Thyroid gland (tissue), 4 donors: ENCODE results near the gene FJX1. TPM values are rescaled to one million over a fixed set of nuclear protein-coding genes. Genes with fewer than 3 reads are reported as not detected.

Experiments
- DNase-seq, 2 donors: peaks; one replicate each; pipeline ENCODE4 v3.0.0-alpha.2; 2019
- H3K27ac ChIP-seq, 3 donors: fragments of 200-600 bp; sonication (generic); 1 replicate in 2 of 3; 2 replicates in 1 of 3; pipeline ENCODE4 v1.5.1; 2016 to 2019; ENCODE audit warnings: mild to moderate bottlenecking in 1 of 3, moderate library complexity in 1 of 3
- H3K27me3 ChIP-seq: fragments of 200-600 bp; sonication (generic); one replicate; pipeline ENCODE4 v1.5.1; 2019
- H3K36me3 ChIP-seq, 2 donors: fragments of 200-600 bp; sonication (generic); one replicate each; pipeline ENCODE4 v1.5.1; 2016 to 2019
- H3K4me1 ChIP-seq, 2 donors: fragments of 200-600 bp; sonication (generic); one replicate each; pipeline ENCODE4 v1.5.1; 2017 to 2019
- H3K4me3 ChIP-seq, 3 donors: fragments of 200-600 bp; sonication (generic); replicated peaks in 1 of 3; 1 replicate in 2 of 3; 2 replicates in 1 of 3; pipeline ENCODE4 v1.5.1; 2016; ENCODE audit warnings: mild to moderate bottlenecking in 1 of 3
- H3K9me3 ChIP-seq: fragments of 200-600 bp; sonication (generic); one replicate; pipeline ENCODE4 v1.5.1; 2017
- CTCF ChIP-seq, 6 experiments: fragments of 200-600 bp in 3 of 6; fragments of 450-650 bp in 3 of 6; sonication (generic) in 3 of 6; IDR thresholded peaks; one replicate each; pipeline ENCODE4 v1.5.1; 2016 to 2019; ENCODE audit warnings: antibody characterized with exemption in 6 of 6, mild to moderate bottlenecking in 2 of 6, inconsistent platforms in 1 of 6, moderate library complexity in 1 of 6
- POLR2A ChIP-seq, 2 donors: fragments of 450-650 bp; IDR thresholded peaks; one replicate each; pipeline ENCODE4 v1.6.1; 2017; ENCODE audit warnings: antibody characterized with exemption in 2 of 2, mild to moderate bottlenecking in 2 of 2, moderate library complexity in 1 of 2
- WGBS, 2 donors: methylation state at CpG; one replicate each; pipeline ENCODE4 v1.1.5; 2017; 5-methylcytosine and 5-hydroxymethylcytosine counted together
- intact Hi-C: fragments of 100-400 bp; cut with DNase I; formaldehyde crosslinking; loops from one replicate; pipeline ENCODE4 v1.15.1; 2023
- total RNA-seq, 4 donors: library from RNA; depleted of rRNA; stranded (reverse); fragments of >200 nt; gene quantifications; one replicate each; pipeline ENCODE4 v1.2.3, GENCODE V29; 2016

FJX1 gene
- total RNA-seq, 4 donors from 2014 or later = 1.5 to 5.9 (median 2.9) TPM

GRCh38 chr11:35582033-35582432 is 36.2 kb upstream of the FJX1 start:
- intact Hi-C loops = no loop called here
- no peak for DNase-seq
- Histone ChIP-seq H3K27me3 (no peaks in the 10 kb centered on the region), H3K4me1 (no peaks in the 10 kb centered on the region), H3K9me3 (no peaks in the 10 kb centered on the region), H3K27ac (no peak overlapping the region), H3K4me3 (no peak overlapping the region), H3K36me3 (no peaks in the 10 kb centered on the region)
- TF ChIP-seq POLR2A (IDR thresholded peaks at IDR 0.05) (no peak), CTCF (IDR thresholded peaks at IDR 0.05) (no peak)
- 89 to 93% methylated on average over 1 of the region's 1 CpG for WGBS, 2 donors

- Histone ChIP-seq H3K36me3 (no peaks in the 10 kb centered on the region), H3K4me1 (no peaks in the 10 kb centered on the region), H3K27ac (no peak overlapping the region), H3K9me3 (no peaks in the 10 kb centered on the region), H3K4me3 (no peak overlapping the region), H3K27me3 (no peaks in the 10 kb centered on the region)
- intact Hi-C loops = no loop called here
- 78 to 79% methylated on average over 1 of the region's 1 CpG for WGBS, 2 donors
- no peak for TF ChIP-seq POLR2A (IDR thresholded peaks at IDR 0.05)
- TF ChIP-seq CTCF (IDR thresholded peaks at IDR 0.05) = no peak
- no peak for DNase-seq
Observed at GRCh38 chr11:35583126-35583525, 35.1 kb upstream of the FJX1 start.

GRCh38 chr11:35583843-35584242 is 34.4 kb upstream of the FJX1 start:
- H3K4me1 ChIP-seq = no peaks in the 10 kb centered on the region
- WGBS, 2 donors = 93 to 100% methylated on average over 1 of the region's 1 CpG
- intact Hi-C loops = no loop called here
- no peaks in the 10 kb centered on the region for H3K9me3 ChIP-seq
- no peak for DNase-seq
- H3K36me3 ChIP-seq = no peaks in the 10 kb centered on the region
- TF ChIP-seq CTCF (IDR thresholded peaks at IDR 0.05) = no peak
- TF ChIP-seq POLR2A (IDR thresholded peaks at IDR 0.05) = no peak
- no peaks in the 10 kb centered on the region for H3K27me3 ChIP-seq
- H3K27ac ChIP-seq = no peak overlapping the region
- H3K4me3 ChIP-seq = no peak overlapping the region

GRCh38 chr11:35584321-35584720 is 33.9 kb upstream of the FJX1 start:
- Histone ChIP-seq H3K9me3 (no peaks in the 10 kb centered on the region), H3K4me1 (no peaks in the 10 kb centered on the region), H3K27ac (no peak overlapping the region), H3K36me3 (no peaks in the 10 kb centered on the region), H3K27me3 (no peaks in the 10 kb centered on the region), H3K4me3 (no peak overlapping the region)
- 89 to 96% methylated on average over 3 of the region's 3 CpGs for WGBS, 2 donors
- no peak for DNase-seq
- intact Hi-C loops = no loop called here
- TF ChIP-seq POLR2A (IDR thresholded peaks at IDR 0.05) = no peak
- no peak for TF ChIP-seq CTCF (IDR thresholded peaks at IDR 0.05)

- intact Hi-C loops = no loop called here
- Histone ChIP-seq H3K4me3 (no peak overlapping the region), H3K4me1 (no peaks in the 10 kb centered on the region), H3K36me3 (no peaks in the 10 kb centered on the region), H3K27me3 (no peaks in the 10 kb centered on the region), H3K27ac (no peak overlapping the region), H3K9me3 (no peaks in the 10 kb centered on the region)
- no peak for TF ChIP-seq POLR2A (IDR thresholded peaks at IDR 0.05)
- no peak for TF ChIP-seq CTCF (IDR thresholded peaks at IDR 0.05)
- DNase-seq = no peak
- WGBS, 2 donors = 83 to 85% methylated on average over 5 of the region's 5 CpGs
Observed at GRCh38 chr11:35585416-35585815, 32.8 kb upstream of the FJX1 start.
